OCI-LY7 (cell line): ENCODE data around the gene EFNA3. TPM values are rescaled to one million over a fixed set of nuclear protein-coding genes. Genes with fewer than 3 reads are reported as not detected.

Experiments used
- BruUV-seq: library from RNA; stranded (reverse); fragments of 400-500 nt; replicated peaks from 2 replicates; lab custom pipeline; 2021; lab: Mats Ljungman, UMichigan
- CTCF ChIA-PET: fragments of 300-600 bp; sonication (Branson Sonifier 250); formaldehyde crosslinking; loops from one replicate; lab custom pipeline; 2022; ENCODE audit warnings: antibody characterized with exemption; ENCODE audit not compliant: unreplicated experiment; lab: Charles Lee
- POLR2A ChIA-PET: fragments of 300-600 bp; sonication (Branson Sonifier 250); formaldehyde crosslinking; loops from one replicate; lab custom pipeline; 2022; ENCODE audit warnings: antibody characterized with exemption; lab: Charles Lee
- DNase-seq: peaks from one replicate; pipeline ENCODE4 v3.0.0-alpha.2; 2015; ENCODE audit warnings: low spot score
- H2AFZ ChIP-seq: fragments of 200-600 bp; sonication (generic), shearing (Covaris generic); 2 replicates; pipeline ENCODE4 v1.6.1; 2014; ENCODE audit warnings: mild to moderate bottlenecking, antibody characterized with exemption, low read length, moderate library complexity
- H3K27ac ChIP-seq: fragments of 200-600 bp; sonication (generic); 2 replicates; pipeline ENCODE4 v1.5.1; 2014; ENCODE audit warnings: mixed run types, low read depth, mild to moderate bottlenecking, moderate library complexity, low read length, inconsistent platforms; ENCODE audit not compliant: poor library complexity, severe bottlenecking
- H3K36me3 ChIP-seq: fragments of 200-600 bp; sonication (generic); 2 replicates; pipeline ENCODE4 v1.6.1; 2014; ENCODE audit warnings: mild to moderate bottlenecking, antibody characterized with exemption, low read length, moderate library complexity, mixed read lengths; ENCODE audit not compliant: insufficient read depth
- H3K4me1 ChIP-seq: fragments of 200-600 bp; sonication (generic); 2 replicates; pipeline ENCODE4 v1.5.1; 2014; ENCODE audit warnings: mild to moderate bottlenecking, low read length; ENCODE audit not compliant: insufficient read depth, poor library complexity, severe bottlenecking
- H3K4me2 ChIP-seq: fragments of 200-600 bp; sonication (generic); 2 replicates; pipeline ENCODE4 v1.6.1; 2014; ENCODE audit warnings: mild to moderate bottlenecking, low read length
- H3K4me3 ChIP-seq: fragments of 200-600 bp; sonication (generic); 2 replicates; pipeline ENCODE4 v1.5.1; 2014; ENCODE audit warnings: mild to moderate bottlenecking, low read depth, low read length; ENCODE audit not compliant: poor library complexity, severe bottlenecking
- H3K79me2 ChIP-seq: fragments of 200-600 bp; sonication (generic); 2 replicates; pipeline ENCODE4 v1.6.1; 2016; ENCODE audit warnings: low read depth, mild to moderate bottlenecking, low read length, moderate library complexity, mixed read lengths; ENCODE audit not compliant: insufficient read depth
- H3K9me2 ChIP-seq: fragments of 200-600 bp; sonication (generic); 2 replicates; pipeline ENCODE4 v1.6.1; 2016; ENCODE audit warnings: mild to moderate bottlenecking, low read length, mixed read lengths; ENCODE audit not compliant: insufficient read depth
- H3K9me3 ChIP-seq: fragments of 200-600 bp; sonication (generic); 2 replicates; pipeline ENCODE4 v1.6.1; 2014; ENCODE audit warnings: mild to moderate bottlenecking, mixed run types, low read length, mixed read lengths
- H4K20me1 ChIP-seq: fragments of 200-600 bp; sonication (generic); 2 replicates; pipeline ENCODE4 v1.6.1; 2014; ENCODE audit warnings: mild to moderate bottlenecking, antibody characterized with exemption, low read length, moderate library complexity, mixed read lengths; ENCODE audit not compliant: insufficient read depth
- CTCF ChIP-seq: fragments of 200-600 bp; sonication (generic); conservative IDR thresholded peaks from 2 replicates; pipeline ENCODE4 v1.5.1; 2014; ENCODE audit warnings: mild to moderate bottlenecking, antibody characterized with exemption, low read length, moderate library complexity, mixed read lengths
- EZH2phosphoT487 ChIP-seq: fragments of 200-600 bp; sonication (generic); IDR thresholded peaks from 2 replicates; pipeline ENCODE4 v1.6.1; 2018; ENCODE audit warnings: low read depth, borderline replicate concordance, mild to moderate bottlenecking, mixed run types, antibody characterized with exemption, low read length, moderate library complexity, mixed read lengths
- intact Hi-C: fragments of 100-400 bp; cut with micrococcal nuclease; formaldehyde crosslinking; loops from one replicate; pipeline ENCODE4 v1.10.0; 2022; ENCODE audit not compliant: unreplicated experiment
- total RNA-seq, 2 experiments: library from RNA; depleted of rRNA in 1 of 2; stranded (reverse); fragments of >200 nt in 1 of 2; shearing (Covaris generic) in 1 of 2; gene quantifications; 2 replicates each; pipeline ENCODE4 v1.2.3, GENCODE V29; 2014 to 2022

The EFNA3 gene
- total RNA-seq, 2 experiments from 2014 or later, result 6.7 to 10.8 TPM

GRCh38 chr1:155081472-155082300 lies 3.0 kb downstream of the EFNA3 start:
- no TSS peak for BruUV-seq
- Histone ChIP-seq H3K27ac (no peak overlapping the region), H3K4me3 (no peak overlapping the region), H2AFZ (no peak overlapping the region), H4K20me1 (no peaks in the 10 kb centered on the region), H3K4me2 (peak overlapping the region; percentile 79; the same call in 1 of the 2 replicates), H3K9me3 (no peaks in the 10 kb centered on the region), H3K36me3 (no peaks in the 10 kb centered on the region), H3K79me2 (no peaks in the 10 kb centered on the region), H3K4me1 (peaks cover 64% of the 10 kb centered on the region), H3K9me2 (no peaks in the 10 kb centered on the region)
- POLR2A ChIA-PET, result interaction anchor here (0.7 kb wide), 1 partner anchor 17 kb away, joined by 4 read pairs; no protein-coding TSS in a partner anchor
- CTCF ChIA-PET, result no interaction called here
- no peak for DNase-seq
- intact Hi-C loops, result no loop called here
- TF ChIP-seq EZH2phosphoT487 (no peak; the same call in 1 of the 2 replicates), CTCF (no peak)

- Histone ChIP-seq H3K27ac (no peak overlapping the region), H4K20me1 (no peaks in the 10 kb centered on the region), H3K79me2 (no peaks in the 10 kb centered on the region), H3K9me2 (no peaks in the 10 kb centered on the region), H3K36me3 (no peaks in the 10 kb centered on the region), H3K4me1 (peaks cover 64% of the 10 kb centered on the region), H3K4me2 (peak overlapping the region; percentile 13; the same call in 1 of the 2 replicates), H3K4me3 (no peak overlapping the region), H3K9me3 (no peaks in the 10 kb centered on the region), H2AFZ (no peak overlapping the region)
- no peak for DNase-seq
- intact Hi-C loops, result loop anchor here (1.0 kb wide), 1 partner anchor 523 kb away; no protein-coding TSS in a partner anchor
- no TSS peak for BruUV-seq
- no peak for TF ChIP-seq CTCF
- peak; percentile 98 for TF ChIP-seq EZH2phosphoT487
- POLR2A ChIA-PET, result no interaction called here
- CTCF ChIA-PET, result no interaction called here
Observed at GRCh38 chr1:155082301-155083051, 3.8 kb downstream of the EFNA3 start.
